Hematopoietic multipotent progenitor cell treated with erythropoietin and hydrocortisone succinate and interleukin-3 and kit ligand, for 15 days (in vitro differentiated cells): ENCODE measurements around the gene KIF26B.

ENCODE experiments used
- DNase-seq: peaks from one replicate; pipeline ENCODE4 v3.0.0-alpha.2; 2015; ENCODE audit warnings: low spot score

Gene KIF26B

GRCh38 chr1:245133995-245134715, 20.6 kb upstream of the KIF26B start:
- DNase-seq = no peak

DNA sequence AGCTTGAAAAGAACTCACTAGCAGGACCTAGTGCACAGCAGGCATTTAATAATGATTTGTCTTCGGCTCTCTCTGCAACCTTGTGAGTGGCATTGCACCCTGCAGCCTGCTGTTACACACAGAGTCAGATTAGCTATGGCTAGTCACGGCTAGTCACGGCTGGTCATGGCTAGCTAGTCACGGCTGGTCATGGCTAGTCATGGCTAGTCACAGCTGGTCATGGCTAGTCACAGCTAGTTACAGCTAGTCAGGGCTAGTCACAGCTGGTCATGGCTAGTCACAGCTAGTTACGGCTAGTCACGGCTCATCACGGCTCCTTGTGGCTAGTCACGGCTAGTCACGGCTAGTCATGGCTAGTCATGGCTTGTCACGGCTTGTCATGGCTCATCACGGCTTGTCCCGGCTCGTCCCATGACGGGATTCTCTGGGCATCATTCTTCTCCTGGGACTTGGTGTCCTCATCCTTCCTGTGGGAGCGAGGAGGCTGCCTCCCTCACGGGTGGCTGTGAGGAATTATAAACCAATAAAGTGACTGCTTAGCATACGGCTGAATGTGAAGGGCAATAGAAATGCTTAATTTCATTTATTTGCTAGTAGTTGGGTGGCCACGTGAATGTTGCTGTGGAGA, 12.5 kb upstream of the KIF26B start:
- DNase-seq = no peak

- no peak for DNase-seq
Observed at GRCh38 chr1:245142976-245143375, 11.8 kb upstream of the KIF26B start.

DNA sequence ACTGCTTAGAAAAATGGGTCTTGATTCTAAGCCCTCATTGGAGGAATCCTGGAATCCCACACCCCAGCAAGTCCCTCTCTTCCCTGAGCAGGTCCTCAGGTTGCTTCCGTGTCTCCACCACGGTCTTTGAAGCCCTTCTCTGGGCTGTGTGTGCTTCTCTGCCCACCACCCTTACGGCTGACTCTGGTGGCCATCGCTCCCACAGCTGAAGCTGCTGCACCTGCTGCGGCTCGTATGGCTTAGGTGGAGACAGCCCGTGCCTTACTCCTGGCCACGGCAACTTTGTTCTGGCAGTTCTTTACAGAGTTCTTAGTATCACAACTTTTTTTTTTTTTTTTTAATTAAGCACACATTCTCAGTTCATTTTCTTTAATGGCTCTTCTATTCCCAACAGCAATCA, 10.9 kb upstream of the KIF26B start:
- no peak for DNase-seq

DNA sequence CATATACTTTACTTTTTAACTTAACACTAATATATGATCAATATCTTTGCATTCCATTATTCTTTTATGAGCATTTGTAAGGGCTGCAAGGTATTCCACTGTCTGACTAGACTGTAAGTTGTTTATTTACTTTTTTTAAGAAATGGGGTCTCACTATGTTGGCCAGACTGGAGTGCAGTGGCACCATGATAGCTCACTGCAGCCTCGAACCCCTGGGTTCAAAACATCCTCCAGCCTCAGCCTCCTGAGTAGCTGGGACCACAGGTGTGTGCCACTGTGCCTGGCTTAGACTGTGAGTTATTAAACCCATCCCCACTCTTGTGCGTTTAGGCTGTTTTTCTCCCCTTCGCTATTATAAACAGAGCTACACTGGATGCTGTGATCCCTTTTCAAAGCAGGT, 6.7 kb upstream of the KIF26B start:
- no peak for DNase-seq

- DNase-seq = no peak
Observed at GRCh38 chr1:245148861-245149260, 5.9 kb upstream of the KIF26B start.

- DNase-seq = peak; percentile 22
Observed at GRCh38 chr1:245153081-245153551, 1.7 kb upstream of the KIF26B start.

GRCh38 chr1:245153552-245154428, 995 bp upstream of the KIF26B start:
- no peak for DNase-seq

DNA sequence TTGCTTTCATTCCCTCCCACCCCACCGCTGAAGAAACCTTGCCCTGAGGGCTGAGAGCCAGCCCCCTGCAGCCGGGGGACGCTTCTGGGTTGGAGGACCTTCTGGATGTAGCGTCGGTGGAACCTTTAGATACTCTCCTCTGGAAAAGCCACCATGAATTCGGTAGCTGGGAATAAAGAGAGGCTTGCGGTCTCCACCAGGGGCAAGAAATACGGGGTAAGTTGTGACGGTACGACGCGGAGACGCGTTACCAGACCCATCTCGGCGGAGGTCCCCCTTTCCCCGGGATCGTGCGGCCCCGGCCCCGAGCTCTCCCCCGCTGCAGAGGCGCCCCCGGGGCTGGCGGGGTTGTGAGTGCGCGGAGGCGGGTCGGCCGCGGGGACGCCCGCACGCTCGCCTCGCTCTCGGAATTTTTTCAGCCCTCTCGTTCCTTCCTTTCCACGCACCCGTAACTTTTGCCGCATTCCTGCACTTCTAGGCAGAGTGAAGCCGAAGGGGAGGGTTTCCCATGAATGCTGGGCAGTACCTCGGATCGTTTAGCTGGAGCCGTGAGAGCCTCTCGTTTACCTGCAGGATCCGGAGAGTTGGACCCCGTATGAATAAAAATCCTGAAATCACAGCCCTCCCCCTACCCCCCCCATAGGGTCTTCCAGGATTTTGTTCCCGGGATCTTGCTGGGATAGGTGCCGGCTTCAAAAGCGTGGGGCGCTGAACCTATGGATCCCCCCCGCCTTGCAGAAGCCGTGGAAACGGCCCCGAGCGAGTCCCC, 671 bp downstream of the KIF26B start:
- no peak for DNase-seq

- DNase-seq = peak; percentile 5
Observed at GRCh38 chr1:245156041-245156735, 1.4 kb downstream of the KIF26B start.

GRCh38 chr1:245156736-245157505, 2.1 kb downstream of the KIF26B start:
- no peak for DNase-seq

DNA sequence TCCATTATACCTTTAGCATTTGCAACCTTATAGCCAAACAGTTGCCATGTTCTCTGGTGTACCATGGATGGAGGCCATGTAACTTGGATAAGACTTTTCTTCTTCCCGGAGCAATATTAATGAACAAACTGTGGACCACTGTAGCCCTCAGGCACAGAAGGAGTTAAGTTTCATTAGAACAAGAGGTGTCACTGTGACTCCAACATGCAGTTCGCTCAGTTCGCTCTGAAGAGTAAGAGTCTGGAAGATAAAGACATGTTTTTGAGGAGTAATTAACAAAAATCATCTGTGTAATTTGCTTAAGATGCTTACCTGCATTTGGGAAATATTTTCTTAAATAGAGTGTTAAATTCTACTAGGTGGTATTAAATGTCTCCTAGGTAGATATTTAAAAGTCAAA, 4.1 kb downstream of the KIF26B start:
- DNase-seq = no peak

DNA sequence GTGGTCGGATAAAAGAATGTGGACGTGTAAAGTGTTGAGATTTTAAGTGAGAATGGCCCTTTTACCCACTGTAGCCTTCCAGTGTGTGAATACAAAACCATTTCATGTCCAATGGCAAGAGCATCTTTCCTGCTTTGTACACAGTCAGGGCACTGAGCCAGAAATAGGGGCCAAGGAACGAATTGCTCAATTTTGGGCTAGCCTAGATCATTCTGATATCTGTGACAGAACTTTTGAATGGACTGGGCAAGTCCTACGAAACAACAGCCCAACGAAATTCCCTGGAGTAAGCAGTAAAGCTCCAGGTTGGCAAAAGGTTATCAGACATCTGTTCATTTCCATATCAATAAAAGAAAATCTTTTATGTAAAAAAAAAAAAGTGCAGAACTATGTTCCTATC, 5.5 kb downstream of the KIF26B start:
- no peak for DNase-seq

DNA sequence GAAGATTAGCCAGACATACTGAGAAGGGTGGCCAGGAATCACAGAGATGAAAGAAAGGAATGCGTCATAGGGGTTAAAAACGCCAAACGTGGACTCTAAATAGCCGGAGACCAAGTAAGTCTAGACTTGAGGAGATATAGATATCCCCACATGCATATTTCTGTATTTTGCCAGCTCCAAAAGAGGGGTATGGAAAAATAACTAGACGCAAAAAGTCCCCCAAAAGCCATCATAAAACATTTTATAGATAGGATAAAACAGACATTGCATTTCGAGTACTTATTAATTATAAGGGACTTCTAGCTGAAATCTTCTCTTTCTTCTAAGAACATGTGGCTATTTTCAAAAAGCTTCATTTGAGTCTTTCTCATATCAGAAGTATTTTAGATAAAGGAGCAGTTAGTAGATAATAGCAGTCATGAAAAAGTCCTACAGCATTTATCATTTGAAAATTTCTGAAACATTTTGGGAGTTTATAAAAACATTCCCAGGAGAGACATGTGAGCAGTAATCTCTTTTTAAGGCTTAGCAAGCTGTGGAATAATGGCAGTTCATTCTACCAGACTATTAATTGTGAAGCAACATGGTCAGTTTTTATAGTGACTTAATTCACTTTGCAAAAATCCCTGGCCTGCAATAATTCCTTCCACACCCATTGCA, 6.1 kb downstream of the KIF26B start:
- no peak for DNase-seq

DNA sequence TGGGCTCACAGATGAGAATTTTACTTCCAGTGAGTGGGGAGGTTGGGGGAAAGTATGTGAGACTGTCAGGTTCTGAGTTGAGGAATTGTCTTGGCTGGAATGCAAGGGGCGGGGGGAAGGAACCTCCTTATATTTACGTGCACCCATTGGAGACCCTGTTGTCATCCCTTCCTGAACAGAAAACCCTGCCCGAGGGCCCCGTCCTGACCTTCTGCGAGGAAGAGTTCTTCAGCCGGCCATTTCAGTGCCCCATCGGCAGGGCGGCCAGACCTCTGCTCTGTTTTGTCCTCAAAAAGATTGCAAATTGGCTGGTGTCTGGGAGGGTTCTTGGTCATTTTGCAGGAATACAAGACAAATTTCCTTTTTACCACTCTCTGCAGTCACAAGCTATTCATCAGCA, 7.1 kb downstream of the KIF26B start:
- DNase-seq = no peak

DNA sequence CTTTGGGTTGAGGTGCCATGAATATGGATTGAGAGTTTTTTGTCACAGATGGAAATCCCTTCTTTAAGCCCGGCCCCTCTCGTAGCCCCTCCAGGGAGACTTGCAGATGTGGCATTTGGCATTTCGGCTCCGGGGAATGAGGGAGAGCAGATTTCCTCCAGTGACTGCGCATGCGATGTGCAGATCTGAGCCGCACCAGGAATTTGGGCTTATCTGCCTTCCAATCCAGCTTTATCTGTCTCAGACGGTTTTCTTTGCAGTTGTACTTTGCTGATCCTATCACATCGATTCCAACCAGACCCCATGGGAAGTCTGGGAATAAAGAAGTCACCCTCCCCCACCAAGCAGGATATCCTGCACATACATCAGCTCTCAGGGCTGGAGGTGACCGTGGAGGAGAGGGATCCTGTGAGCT, 11.7 kb downstream of the KIF26B start:
- DNase-seq = no peak

DNA sequence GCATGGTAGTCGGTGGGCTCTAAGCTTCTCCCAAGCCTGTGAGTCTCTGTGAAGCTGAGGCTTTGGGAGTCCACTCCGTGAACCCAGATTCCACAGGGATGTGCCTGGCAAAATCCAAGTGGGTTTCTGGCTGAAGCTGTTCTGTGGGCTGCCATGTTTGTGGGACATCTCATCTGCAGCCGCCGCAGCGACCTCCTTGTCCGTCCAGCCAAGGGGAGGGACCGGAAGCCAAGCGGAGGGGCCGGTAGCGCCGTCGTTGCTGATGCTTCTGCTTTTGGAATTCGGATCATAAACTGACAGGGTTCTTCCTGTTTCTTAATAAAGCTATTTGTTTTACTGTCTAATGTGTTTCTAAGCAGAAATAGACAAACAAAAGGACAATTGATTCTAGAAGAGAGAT, 13.3 kb downstream of the KIF26B start:
- no peak for DNase-seq

DNA sequence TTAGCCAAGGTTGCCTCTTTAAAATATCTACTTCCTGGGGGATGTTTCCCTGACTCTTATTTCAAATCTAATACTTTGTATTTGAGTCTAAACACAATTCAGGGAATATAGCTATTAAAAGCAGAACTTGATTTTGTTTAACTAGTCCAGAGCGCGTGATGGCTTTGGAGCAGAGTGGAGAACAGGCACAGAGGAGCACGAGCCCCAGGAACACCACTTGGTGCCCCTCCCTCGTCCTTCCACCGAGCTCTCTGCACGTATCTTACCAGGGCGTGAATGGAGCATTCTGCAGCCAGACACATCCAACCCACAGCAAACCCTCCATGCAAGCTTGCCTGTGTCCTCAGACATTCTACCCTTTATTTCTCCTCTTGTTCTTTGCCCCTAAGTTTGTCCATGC, 14.1 kb downstream of the KIF26B start:
- DNase-seq = no peak

DNA sequence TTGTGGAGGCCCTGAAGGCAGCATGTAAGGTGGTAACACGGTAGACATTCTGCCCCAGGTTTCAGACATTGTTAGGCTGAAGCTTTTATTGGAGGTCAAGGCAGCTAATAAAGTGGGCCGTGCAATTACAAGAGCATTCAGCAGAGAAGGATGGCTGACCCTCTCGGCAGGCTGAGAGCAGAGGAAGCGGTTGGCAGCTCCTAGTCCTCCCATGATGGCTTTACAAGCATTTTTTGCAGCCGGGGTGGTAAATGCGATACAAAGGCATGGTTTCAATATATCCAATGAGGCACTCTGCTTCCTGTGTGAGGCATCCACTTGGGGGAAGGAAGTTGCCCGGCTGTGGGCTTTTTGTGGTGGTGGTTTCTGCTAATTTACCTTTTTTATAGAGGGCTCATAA, 14.6 kb downstream of the KIF26B start:
- no peak for DNase-seq

- DNase-seq = no peak
Observed at GRCh38 chr1:245172026-245172425, 17.2 kb downstream of the KIF26B start.
